NCI-H510A treated with DMSO at 0.1 percent for 48 hours (cell line): ENCODE data around the gene ACOX2.

Experiments
- DNase-seq: peaks from one replicate; lab custom pipeline; 2025; lab: John Stamatoyannopoulos, UW

Gene ACOX2

GRCh38 chr3:58473275-58473674, 63.7 kb downstream of the ACOX2 start:
- no peak for DNase-seq

- peak; percentile 63 for DNase-seq
Measured at GRCh38 chr3:58471025-58471887, 65.7 kb downstream of the ACOX2 start.

- no peak for DNase-seq
Measured at GRCh38 chr3:58470363-58471024, 66.5 kb downstream of the ACOX2 start.

GRCh38 chr3:58469096-58469495, 67.9 kb downstream of the ACOX2 start:
- DNase-seq = no peak

GRCh38 chr3:58466899-58467563, 70.0 kb downstream of the ACOX2 start:
- DNase-seq = no peak

- DNase-seq = no peak
Measured at GRCh38 chr3:58464866-58465265, 72.1 kb downstream of the ACOX2 start.

- DNase-seq = no peak
Measured at GRCh38 chr3:58463942-58464271, 73.1 kb downstream of the ACOX2 start.

GRCh38 chr3:58463181-58463941, 73.6 kb downstream of the ACOX2 start:
- DNase-seq = peak; percentile 52

GRCh38 chr3:58462829-58463180, 74.2 kb downstream of the ACOX2 start:
- DNase-seq = no peak

- no peak for DNase-seq
Measured at GRCh38 chr3:58459160-58459559, 77.8 kb downstream of the ACOX2 start.
